H7 (cell line): Measurements from ENCODE around the gene BLM. TPM values are rescaled to one million over a fixed set of nuclear protein-coding genes. Genes with fewer than 3 reads are reported as not detected.

Experiments
- DNase-seq: peaks from one replicate; pipeline ENCODE4 v3.0.0; 2012
- H3K27me3 ChIP-seq: 2 replicates; pipeline ENCODE4 v1.6.0; 2011; ENCODE audit warnings: mild to moderate bottlenecking, low read length; ENCODE audit not compliant: control insufficient read depth, insufficient read depth
- H3K36me3 ChIP-seq: replicated peaks from 2 replicates; pipeline ENCODE4 v1.5.1; 2011; ENCODE audit warnings: low read length; ENCODE audit not compliant: control insufficient read depth, insufficient read depth
- H3K4me3 ChIP-seq: 2 replicates; pipeline ENCODE4 v1.5.1; 2011; ENCODE audit warnings: low read depth, mild to moderate bottlenecking, control low read depth, low read length, moderate library complexity; ENCODE audit not compliant: insufficient read depth
- total RNA-seq: library from RNA; depleted of rRNA; stranded (reverse); fragments of >200 nt; shearing (Covaris generic); gene quantifications from 2 replicates; pipeline ENCODE4 v1.2.3, GENCODE V29; 2014

BLM gene
- total RNA-seq, 1 experiment from 2014 or later, result 29.7 TPM

GRCh38 chr15:90773485-90773884, 56.3 kb downstream of the BLM start:
- Histone ChIP-seq H3K27me3 (no peaks in the 10 kb centered on the region), H3K4me3 (no peak overlapping the region), H3K36me3 (peaks cover 2% of the 10 kb centered on the region; the same call in 1 of the 2 replicates)
- DNase-seq, result no peak

- H3K27me3 ChIP-seq, result no peaks in the 10 kb centered on the region
- H3K36me3 ChIP-seq, result peaks cover 2% of the 10 kb centered on the region; the same call in 1 of the 2 replicates
- no peak overlapping the region for H3K4me3 ChIP-seq
- no peak for DNase-seq
Measured at GRCh38 chr15:90774731-90775514, 57.8 kb downstream of the BLM start.

GRCh38 chr15:90780916-90781315, 63.8 kb downstream of the BLM start:
- Histone ChIP-seq H3K4me3 (no peak overlapping the region), H3K27me3 (no peaks in the 10 kb centered on the region), H3K36me3 (no peaks in the 10 kb centered on the region; the same call in 1 of the 2 replicates)
- DNase-seq, result no peak

- H3K27me3 ChIP-seq, result no peaks in the 10 kb centered on the region
Measured at GRCh38 chr15:90782442-90782841, 65.3 kb downstream of the BLM start.

GRCh38 chr15:90787881-90788280, 70.7 kb downstream of the BLM start:
- no peak overlapping the region for H3K4me3 ChIP-seq
- peaks cover 11% of the 10 kb centered on the region for H3K36me3 ChIP-seq
- DNase-seq, result no peak
- H3K27me3 ChIP-seq, result no peaks in the 10 kb centered on the region

More at GRCh38 chr15:90782442-90782841, 65.3 kb downstream of the BLM start:
- Histone ChIP-seq H3K36me3 (peaks cover 3% of the 10 kb centered on the region), H3K4me3 (no peak overlapping the region)
- no peak for DNase-seq

GRCh38 chr15:90789462-90789861, 72.3 kb downstream of the BLM start:
- no peak for DNase-seq
- Histone ChIP-seq H3K27me3 (no peaks in the 10 kb centered on the region), H3K36me3 (peaks cover 11% of the 10 kb centered on the region), H3K4me3 (no peak overlapping the region)

GRCh38 chr15:90790057-90790456, 72.9 kb downstream of the BLM start:
- H3K36me3 ChIP-seq, result peaks cover 11% of the 10 kb centered on the region
- no peaks in the 10 kb centered on the region for H3K27me3 ChIP-seq
- no peak overlapping the region for H3K4me3 ChIP-seq
- DNase-seq, result no peak

GRCh38 chr15:90790561-90790960, 73.4 kb downstream of the BLM start:
- peaks cover 11% of the 10 kb centered on the region for H3K36me3 ChIP-seq
- H3K27me3 ChIP-seq, result no peaks in the 10 kb centered on the region
- H3K4me3 ChIP-seq, result no peak overlapping the region
- no peak for DNase-seq

- Histone ChIP-seq H3K36me3 (peaks cover 13% of the 10 kb centered on the region), H3K27me3 (no peaks in the 10 kb centered on the region), H3K4me3 (no peak overlapping the region)
- DNase-seq, result no peak
Measured at GRCh38 chr15:90794538-90794937, 77.4 kb downstream of the BLM start.

GRCh38 chr15:90799639-90800170, 82.6 kb downstream of the BLM start:
- Histone ChIP-seq H3K27me3 (no peaks in the 10 kb centered on the region), H3K36me3 (peaks cover 7% of the 10 kb centered on the region), H3K4me3 (no peak overlapping the region)
- DNase-seq, result no peak

- Histone ChIP-seq H3K27me3 (no peaks in the 10 kb centered on the region), H3K36me3 (peaks cover 4% of the 10 kb centered on the region), H3K4me3 (no peak overlapping the region)
- no peak for DNase-seq
Measured at GRCh38 chr15:90801803-90802202, 84.7 kb downstream of the BLM start.

- no peak overlapping the region for H3K4me3 ChIP-seq
- no peaks in the 10 kb centered on the region for H3K27me3 ChIP-seq
- peaks cover 16% of the 10 kb centered on the region for H3K36me3 ChIP-seq
- no peak for DNase-seq
Measured at GRCh38 chr15:90807074-90807785, 90.1 kb downstream of the BLM start.

GRCh38 chr15:90807786-90808086, 90.6 kb downstream of the BLM start:
- Histone ChIP-seq H3K36me3 (peaks cover 18% of the 10 kb centered on the region), H3K4me3 (no peak overlapping the region), H3K27me3 (no peaks in the 10 kb centered on the region)
- no peak for DNase-seq

- DNase-seq, result no peak
- H3K4me3 ChIP-seq, result no peak overlapping the region
- H3K36me3 ChIP-seq, result peaks cover 18% of the 10 kb centered on the region
- H3K27me3 ChIP-seq, result no peaks in the 10 kb centered on the region
Measured at GRCh38 chr15:90808517-90809235, 91.5 kb downstream of the BLM start.
